ENCODE results near the gene SLC43A2. TPM values are rescaled to one million over a fixed set of nuclear protein-coding genes. Genes with fewer than 3 reads are reported as not detected.
A peak's percentile ranks its signal among the peaks of the same experiment; 100 is the strongest.

Gene SLC43A2
- total RNA-seq, 2 donors from 2014 or later = 21.1 to 21.9 TPM

DNA sequence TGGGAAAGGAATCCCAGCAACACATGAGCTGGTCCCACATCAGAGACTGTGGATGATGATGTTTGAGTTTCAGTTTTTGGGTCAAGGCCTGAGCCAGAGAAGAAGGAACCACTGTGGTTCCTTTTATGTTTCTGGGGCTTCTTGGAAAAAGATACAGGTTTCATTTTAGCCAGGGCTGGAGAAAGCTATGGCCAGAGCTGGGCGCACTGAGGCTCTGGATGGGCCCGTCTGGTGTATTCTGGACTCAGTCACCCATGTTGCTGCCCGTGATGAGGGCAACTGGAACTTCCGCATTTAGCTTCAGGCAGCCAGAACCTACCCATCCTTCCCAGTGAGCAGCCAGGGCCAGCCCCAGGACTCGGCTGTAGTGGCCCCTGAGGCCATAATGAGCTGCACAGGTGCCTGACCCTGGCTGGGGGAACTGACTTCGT is 51.0 kb downstream of the SLC43A2 start:
- Histone ChIP-seq H3K27ac (peak overlapping the region; percentile 92 to 95), H3K4me1 (ENCODE audit: control insufficient read depth in 1 of 2, low read depth in 2 of 2) (peaks cover 14 to 35% of the 10 kb centered on the region in 2 donors), H3K27me3 (replicated peaks; ENCODE audit: insufficient read depth) (no peaks in the 10 kb centered on the region), H3K4me3 (peak overlapping the region; percentile 41), H3K36me3 (no peaks in the 10 kb centered on the region), H3K9me3 (no peaks in the 10 kb centered on the region)
- TF ChIP-seq, protein P1, sequence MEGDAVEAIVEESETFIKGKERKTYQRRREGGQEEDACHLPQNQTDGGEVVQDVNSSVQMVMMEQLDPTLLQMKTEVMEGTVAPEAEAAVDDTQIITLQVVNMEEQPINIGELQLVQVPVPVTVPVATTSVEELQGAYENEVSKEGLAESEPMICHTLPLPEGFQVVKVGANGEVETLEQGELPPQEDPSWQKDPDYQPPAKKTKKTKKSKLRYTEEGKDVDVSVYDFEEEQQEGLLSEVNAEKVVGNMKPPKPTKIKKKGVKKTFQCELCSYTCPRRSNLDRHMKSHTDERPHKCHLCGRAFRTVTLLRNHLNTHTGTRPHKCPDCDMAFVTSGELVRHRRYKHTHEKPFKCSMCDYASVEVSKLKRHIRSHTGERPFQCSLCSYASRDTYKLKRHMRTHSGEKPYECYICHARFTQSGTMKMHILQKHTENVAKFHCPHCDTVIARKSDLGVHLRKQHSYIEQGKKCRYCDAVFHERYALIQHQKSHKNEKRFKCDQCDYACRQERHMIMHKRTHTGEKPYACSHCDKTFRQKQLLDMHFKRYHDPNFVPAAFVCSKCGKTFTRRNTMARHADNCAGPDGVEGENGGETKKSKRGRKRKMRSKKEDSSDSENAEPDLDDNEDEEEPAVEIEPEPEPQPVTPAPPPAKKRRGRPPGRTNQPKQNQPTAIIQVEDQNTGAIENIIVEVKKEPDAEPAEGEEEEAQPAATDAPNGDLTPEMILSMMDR (IDR thresholded peaks at IDR 0.05) = no peak
- DNase-seq (ENCODE audit: low spot score) (no peak), ATAC-seq (ENCODE audit: insufficient number of reproducible peaks, low FRiP score, low read depth) (no peak)

DNA sequence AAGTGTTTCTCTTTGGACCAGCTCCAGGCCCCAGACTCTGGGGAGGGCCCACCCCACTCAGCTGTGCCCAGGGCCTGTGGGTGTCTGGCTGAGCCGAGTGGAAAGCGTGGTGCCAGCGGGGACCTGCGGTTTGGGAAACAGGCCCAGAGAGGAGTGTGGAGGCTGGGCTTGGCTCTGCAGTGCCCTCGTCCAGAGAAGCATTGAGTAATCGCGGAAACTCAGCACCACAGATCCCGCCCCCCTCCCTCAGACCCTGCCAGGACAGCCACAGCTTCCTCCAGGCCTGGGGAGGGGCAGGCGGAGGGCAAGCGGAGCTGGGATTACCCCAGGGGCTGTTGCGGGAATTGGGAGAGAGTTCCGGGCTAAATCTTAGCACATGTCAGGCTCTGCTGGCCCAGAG is 51.5 kb downstream of the SLC43A2 start:
- Histone ChIP-seq H3K27me3 (replicated peaks; ENCODE audit: insufficient read depth) (no peaks in the 10 kb centered on the region), H3K9me3 (no peaks in the 10 kb centered on the region), H3K27ac (peak overlapping the region; percentile 92 to 95), H3K4me3 (peak overlapping the region; percentile 41), H3K36me3 (no peaks in the 10 kb centered on the region), H3K4me1 (ENCODE audit: control insufficient read depth in 1 of 2, low read depth in 2 of 2) (peaks cover 14 to 35% of the 10 kb centered on the region in 2 donors)
- ATAC-seq (ENCODE audit: insufficient number of reproducible peaks, low FRiP score, low read depth) = peak; percentile 86
- TF ChIP-seq, protein P1 (IDR thresholded peaks at IDR 0.05) = peak; percentile 14
- DNase-seq (ENCODE audit: low spot score) = peak; percentile 85

DNA sequence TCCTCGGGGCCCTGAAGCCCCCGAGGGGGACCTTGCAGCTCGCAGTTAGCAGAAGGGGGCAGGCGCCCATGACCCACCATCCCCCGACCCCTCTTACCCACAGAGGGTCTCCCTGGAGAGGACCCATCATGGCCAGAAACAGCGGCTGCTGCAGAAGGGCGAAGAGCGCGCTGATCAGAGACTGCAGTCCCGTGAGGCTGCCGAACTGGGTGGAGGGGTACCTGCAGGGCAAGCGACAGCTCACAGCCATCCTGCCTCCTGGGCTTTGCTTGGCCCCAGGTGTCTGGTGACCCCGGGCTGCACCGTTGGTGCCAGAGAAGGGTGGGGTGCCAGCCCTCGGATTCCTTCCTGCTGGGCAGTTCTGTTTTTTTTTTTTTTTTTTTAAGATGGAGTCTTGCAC is 52.1 kb downstream of the SLC43A2 start:
- Histone ChIP-seq H3K4me1 (ENCODE audit: control insufficient read depth in 1 of 2, low read depth in 2 of 2) (peaks cover 14 to 35% of the 10 kb centered on the region in 2 donors), H3K36me3 (no peaks in the 10 kb centered on the region), H3K27ac (peak overlapping the region; percentile 92 to 95), H3K9me3 (no peaks in the 10 kb centered on the region), H3K27me3 (replicated peaks; ENCODE audit: insufficient read depth) (no peaks in the 10 kb centered on the region), H3K4me3 (no peak overlapping the region)
- ATAC-seq (ENCODE audit: insufficient number of reproducible peaks, low FRiP score, low read depth) = no peak
- DNase-seq (ENCODE audit: low spot score) = no peak
- TF ChIP-seq, protein P1 (IDR thresholded peaks at IDR 0.05) = no peak

DNA sequence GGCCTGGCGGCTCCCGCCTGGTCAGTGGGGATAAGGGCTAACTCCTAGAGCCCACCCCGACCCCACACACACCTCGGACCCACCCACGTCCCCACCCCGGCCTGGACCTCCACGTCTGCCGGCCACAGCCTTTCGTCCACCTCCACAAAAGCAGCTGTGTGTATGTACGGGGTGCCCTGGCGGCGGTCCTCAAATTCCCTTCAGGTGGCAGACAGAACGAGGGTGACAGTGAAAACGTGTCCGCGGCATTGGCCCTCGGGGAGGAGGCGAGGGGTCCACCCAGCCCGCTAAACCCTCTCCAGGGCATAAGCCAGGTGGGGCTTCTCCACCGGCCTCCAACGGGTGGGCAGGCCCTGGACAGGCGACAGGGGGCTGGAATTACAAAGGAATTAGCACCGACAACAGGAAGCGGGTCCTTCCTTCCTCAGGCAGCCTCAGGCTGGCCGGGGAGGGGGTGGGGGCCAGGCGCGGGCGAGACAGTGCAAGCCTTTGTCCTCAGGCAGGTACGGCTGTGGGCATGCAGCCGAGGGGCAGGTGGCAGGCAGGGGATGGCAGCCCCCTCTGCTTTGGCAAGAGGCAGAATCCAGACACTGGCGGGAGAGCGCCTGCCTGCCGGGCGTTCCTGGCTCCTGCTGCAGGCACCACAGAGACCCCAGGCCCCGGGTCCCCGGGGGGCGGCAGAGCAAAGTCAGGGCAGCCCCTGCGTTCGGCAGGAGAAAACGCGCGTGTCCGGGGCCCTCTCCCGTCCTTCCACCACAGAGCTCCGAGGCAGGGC is 53.8 kb downstream of the SLC43A2 start:
- peak overlapping the region; percentile 16 for H3K4me3 ChIP-seq

More for the DNA sequence above, 53.8 kb downstream of the SLC43A2 start:
- H3K9me3 ChIP-seq = no peaks in the 10 kb centered on the region
- no peak for DNase-seq (ENCODE audit: low spot score)
- no peaks in the 10 kb centered on the region for H3K36me3 ChIP-seq
- H3K4me1 ChIP-seq (ENCODE audit: control insufficient read depth in 1 of 2, low read depth in 2 of 2) = peaks cover 14 to 35% of the 10 kb centered on the region in 2 donors
- no peak for ATAC-seq (ENCODE audit: insufficient number of reproducible peaks, low FRiP score, low read depth)
- H3K27me3 ChIP-seq (replicated peaks; ENCODE audit: insufficient read depth) = no peaks in the 10 kb centered on the region
- H3K27ac ChIP-seq = peak overlapping the region in 1 of 2 donors; percentile 35
- TF ChIP-seq, protein P1 (IDR thresholded peaks at IDR 0.05) = no peak
